ENCODE results near the gene TBC1D32.
"Not testable (repeated sequence)": the region's sequence is repeated elsewhere in the genome, so short reads cannot be mapped to it uniquely, and the experiment has no call there.

Gene TBC1D32

GRCh38 chr6:121222656-121223055, 111.6 kb downstream of the TBC1D32 start:
- Histone ChIP-seq H3K36me3 (ENCODE audit: insufficient read depth, low read length) (no peaks in the 10 kb centered on the region), H4K20me1 (ENCODE audit: insufficient read depth, low read length) (no peaks in the 10 kb centered on the region), H3F3A (ENCODE audit: insufficient read depth, low read length) (no peaks in the 10 kb centered on the region), H3K4me2 (ENCODE audit: low read length) (no peak overlapping the region), H3K9me2 (ENCODE audit: low read depth, low read length) (no peaks in the 10 kb centered on the region), H3K9me3 (ENCODE audit: low read length) (no peaks in the 10 kb centered on the region), H2AFZ (ENCODE audit: low read length) (no peak overlapping the region), H3K4me1 (ENCODE audit: insufficient read depth, low read length, severe bottlenecking) (no peaks in the 10 kb centered on the region), H3K27me3 (ENCODE audit: insufficient read depth, low read length) (no peaks in the 10 kb centered on the region), H3K4me3 (ENCODE audit: low read depth, low read length, poor library complexity, severe bottlenecking) (no peak overlapping the region), H3K9ac (ENCODE audit: low read length) (no peak overlapping the region), H3K27ac (ENCODE audit: low read depth, low read length, poor library complexity, severe bottlenecking) (no peak overlapping the region), H3K79me2 (ENCODE audit: insufficient read depth, low read length) (no peaks in the 10 kb centered on the region)
- TF ChIP-seq CTCF (IDR thresholded peaks at IDR 0.05; ENCODE audit: low read length) (peak; percentile 15; the same call in 1 of the 2 replicates), EZH2 (IDR thresholded peaks at IDR 0.05; ENCODE audit: borderline replicate concordance, low read length) (no peak)

- no peaks in the 10 kb centered on the region for H3K4me1 ChIP-seq (ENCODE audit: insufficient read depth, low read length, severe bottlenecking)
- H3F3A ChIP-seq (ENCODE audit: insufficient read depth, low read length) = no peaks in the 10 kb centered on the region
- no peaks in the 10 kb centered on the region for H3K36me3 ChIP-seq (ENCODE audit: insufficient read depth, low read length)
Measured at GRCh38 chr6:121216928-121217327, 117.4 kb downstream of the TBC1D32 start.

DNA sequence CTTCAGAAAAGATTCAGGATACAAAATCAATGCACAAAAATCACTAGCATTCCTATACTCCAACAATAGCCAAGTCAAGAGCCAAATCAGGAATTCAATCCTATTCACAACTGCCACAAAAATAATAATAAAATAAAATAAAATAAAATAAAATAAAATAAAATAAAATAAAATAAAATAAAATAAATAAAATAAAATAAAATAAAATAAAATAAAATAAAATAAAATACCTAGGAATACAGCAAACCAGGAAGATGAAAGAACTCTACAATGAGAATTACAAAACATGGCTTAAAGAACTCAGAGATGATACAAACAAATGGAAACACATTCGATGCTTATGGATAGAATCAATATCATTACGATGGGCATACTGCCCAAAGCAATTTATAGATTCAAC, 120.9 kb downstream of the TBC1D32 start:
- not testable (repeated sequence) for H2AFZ ChIP-seq (ENCODE audit: low read length); H3K36me3 ChIP-seq (ENCODE audit: insufficient read depth, low read length); H3K4me1 ChIP-seq (ENCODE audit: insufficient read depth, low read length, severe bottlenecking); H3K9me2 ChIP-seq (ENCODE audit: low read depth, low read length); H3K4me3 ChIP-seq (ENCODE audit: low read depth, low read length, poor library complexity, severe bottlenecking); H3K4me2 ChIP-seq (ENCODE audit: low read length); H3K27me3 ChIP-seq (ENCODE audit: insufficient read depth, low read length); H3K79me2 ChIP-seq (ENCODE audit: insufficient read depth, low read length); H3F3A ChIP-seq (ENCODE audit: insufficient read depth, low read length); H3K27ac ChIP-seq (ENCODE audit: low read depth, low read length, poor library complexity, severe bottlenecking); H4K20me1 ChIP-seq (ENCODE audit: insufficient read depth, low read length); H3K9me3 ChIP-seq (ENCODE audit: low read length); H3K9ac ChIP-seq (ENCODE audit: low read length)

More at GRCh38 chr6:121216928-121217327, 117.4 kb downstream of the TBC1D32 start:
- Histone ChIP-seq H3K4me2 (ENCODE audit: low read length) (no peak overlapping the region), H2AFZ (ENCODE audit: low read length) (no peak overlapping the region), H3K27me3 (ENCODE audit: insufficient read depth, low read length) (no peaks in the 10 kb centered on the region), H3K9me3 (ENCODE audit: low read length) (peaks cover 4% of the 10 kb centered on the region; the same call in 1 of the 2 replicates), H3K9me2 (ENCODE audit: low read depth, low read length) (no peaks in the 10 kb centered on the region), H3K9ac (ENCODE audit: low read length) (no peak overlapping the region), H3K4me3 (ENCODE audit: low read depth, low read length, poor library complexity, severe bottlenecking) (no peak overlapping the region), H4K20me1 (ENCODE audit: insufficient read depth, low read length) (no peaks in the 10 kb centered on the region), H3K79me2 (ENCODE audit: insufficient read depth, low read length) (no peaks in the 10 kb centered on the region), H3K27ac (ENCODE audit: low read depth, low read length, poor library complexity, severe bottlenecking) (no peak overlapping the region)
- TF ChIP-seq EZH2 (IDR thresholded peaks at IDR 0.05; ENCODE audit: borderline replicate concordance, low read length) (no peak), CTCF (IDR thresholded peaks at IDR 0.05; ENCODE audit: low read length) (no peak)

DNA sequence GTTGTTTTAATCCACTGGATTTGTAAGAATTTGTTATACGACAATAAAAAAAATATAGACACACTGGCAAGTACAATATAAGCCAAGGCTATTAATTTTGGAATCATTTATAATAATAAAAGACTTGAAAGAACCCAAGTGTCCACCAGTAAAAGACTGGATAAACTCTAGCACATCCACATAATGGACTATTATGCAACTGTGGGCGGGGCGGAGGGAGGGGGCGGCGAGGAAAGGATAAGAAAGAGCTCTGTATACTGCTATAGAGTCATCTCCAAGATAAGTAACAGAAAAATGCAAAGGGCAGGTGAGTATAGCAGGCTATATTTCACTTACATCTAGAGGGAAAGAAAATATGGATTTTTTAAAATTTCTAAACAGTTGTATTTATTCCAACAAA, 123.3 kb downstream of the TBC1D32 start:
- H3K4me1 ChIP-seq (ENCODE audit: insufficient read depth, low read length, severe bottlenecking) = no peaks in the 10 kb centered on the region
- no peaks in the 10 kb centered on the region for H3K9me2 ChIP-seq (ENCODE audit: low read depth, low read length)
- no peaks in the 10 kb centered on the region for H3K36me3 ChIP-seq (ENCODE audit: insufficient read depth, low read length)
- H3K9ac ChIP-seq (ENCODE audit: low read length) = no peak overlapping the region
- H3K79me2 ChIP-seq (ENCODE audit: insufficient read depth, low read length) = no peaks in the 10 kb centered on the region
- TF ChIP-seq CTCF (IDR thresholded peaks at IDR 0.05; ENCODE audit: low read length) = no peak
- no peak for TF ChIP-seq EZH2 (IDR thresholded peaks at IDR 0.05; ENCODE audit: borderline replicate concordance, low read length)
- no peak overlapping the region for H3K27ac ChIP-seq (ENCODE audit: low read depth, low read length, poor library complexity, severe bottlenecking)
- H3F3A ChIP-seq (ENCODE audit: insufficient read depth, low read length) = no peaks in the 10 kb centered on the region
- no peaks in the 10 kb centered on the region for H3K27me3 ChIP-seq (ENCODE audit: insufficient read depth, low read length)
- no peak overlapping the region for H2AFZ ChIP-seq (ENCODE audit: low read length)
- H3K4me2 ChIP-seq (ENCODE audit: low read length) = no peak overlapping the region
- H3K4me3 ChIP-seq (ENCODE audit: low read depth, low read length, poor library complexity, severe bottlenecking) = no peak overlapping the region
- no peaks in the 10 kb centered on the region for H4K20me1 ChIP-seq (ENCODE audit: insufficient read depth, low read length)
- H3K9me3 ChIP-seq (ENCODE audit: low read length) = peaks cover 4% of the 10 kb centered on the region; the same call in 1 of the 2 replicates

All from OCI-LY1 (cell line).